Body of pancreas (tissue), 4 donors: Measurements from ENCODE around the gene GPD1L.

Experiments
- CTCF ChIP-seq, 7 experiments: fragments of 450-650 bp in 4 of 7; fragments of 200-600 bp in 3 of 7; sonication (generic) in 3 of 7; IDR thresholded peaks; one replicate each; pipeline ENCODE4 v1.5.1; 2016 to 2019; ENCODE audit warnings: antibody characterized with exemption in 7 of 7
- POLR2A ChIP-seq, 3 donors: fragments of 450-650 bp; IDR thresholded peaks; one replicate each; pipeline ENCODE4 v1.6.1; 2016; ENCODE audit warnings: antibody characterized with exemption in 3 of 3, mild to moderate bottlenecking in 2 of 3

DNA sequence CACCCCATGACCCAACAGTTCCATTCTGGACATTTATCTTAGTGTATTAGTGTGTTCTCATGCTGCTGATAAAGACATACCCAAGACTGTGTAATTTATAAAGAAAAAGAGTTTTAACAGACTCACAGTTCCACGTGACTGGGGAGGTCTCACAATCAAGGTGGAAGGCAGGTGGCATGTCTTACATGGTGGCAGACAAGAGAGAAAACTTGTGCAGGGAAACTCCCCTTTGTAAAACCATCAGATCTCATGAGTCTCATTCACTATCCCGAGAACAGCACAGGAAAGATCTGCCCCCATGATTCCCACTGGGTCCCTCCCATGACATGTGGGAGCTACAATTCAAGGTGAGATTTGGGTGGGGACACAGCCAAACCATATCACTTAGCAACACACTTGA is 21.6 kb upstream of the GPD1L start:
- TF ChIP-seq CTCF (IDR thresholded peaks at IDR 0.05), result no peak
- TF ChIP-seq POLR2A (IDR thresholded peaks at IDR 0.05), result no peak
